ENCODE results near the gene ANO8. TPM values are rescaled to one million over a fixed set of nuclear protein-coding genes. Genes with fewer than 3 reads are reported as not detected.

ANO8 gene
- total RNA-seq, 4 donors from 2014 or later: 1.3 to 6.2 (median 4.2) TPM

DNA sequence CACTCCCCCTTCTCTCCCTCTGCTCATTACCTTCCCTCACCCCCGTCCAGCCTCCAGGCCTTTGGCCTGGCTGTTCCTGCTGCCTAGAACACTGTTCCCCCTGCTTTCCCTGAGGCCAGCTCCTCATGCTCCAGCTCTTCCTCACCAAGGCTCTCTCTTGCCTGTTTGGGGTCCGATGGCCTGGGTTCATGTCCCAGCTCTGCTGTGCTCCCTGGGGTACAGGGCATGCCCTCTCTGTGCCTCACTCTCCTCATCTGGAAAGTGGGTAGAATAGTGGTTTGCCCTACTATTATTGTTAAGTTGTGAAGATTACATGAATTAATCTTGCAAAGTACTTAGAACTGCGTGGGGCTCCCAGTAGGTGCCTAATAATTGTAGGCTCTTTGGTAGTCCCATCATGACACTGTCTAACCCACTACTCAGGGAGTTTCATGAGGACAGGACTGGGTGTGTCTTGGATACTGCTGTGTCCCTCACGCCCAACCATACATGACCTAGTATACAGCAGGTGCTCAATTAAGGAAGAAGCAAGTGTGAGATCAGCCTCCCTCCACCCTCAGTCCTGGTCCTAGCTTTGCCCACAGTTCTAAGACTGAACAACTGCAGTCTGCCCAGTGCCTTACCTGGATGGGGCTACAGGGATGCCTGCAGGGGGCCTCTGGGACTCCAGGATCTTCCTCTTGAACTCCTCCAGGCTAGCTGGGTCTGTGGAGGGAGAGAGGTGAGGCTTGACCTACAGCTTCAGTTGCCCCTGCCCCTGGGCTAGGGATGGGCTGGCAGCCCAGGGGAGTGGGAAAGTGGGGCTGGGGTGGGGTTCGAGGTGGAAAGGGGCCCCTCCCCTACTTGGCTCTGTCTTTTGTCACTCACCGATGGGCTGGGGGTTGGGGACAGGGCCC lies 25.5 kb upstream of the ANO8 start:
- Histone ChIP-seq H3K27ac (no peak overlapping the region), H3K9me3 (no peaks in the 10 kb centered on the region), H3K4me3 (no peak overlapping the region), H3K4me1 (no peaks in the 10 kb centered on the region), H3K36me3 (no peaks in the 10 kb centered on the region), H3K27me3 (peaks cover 2% of the 10 kb centered on the region)
- WGBS, 2 donors (ENCODE audit: low coverage in 1 of 2): 77 to 93% methylated on average over 2 to 4 of the region's 6 CpGs
- ATAC-seq: no peak
- TF ChIP-seq POLR2AphosphoS5 (IDR thresholded peaks at IDR 0.05): no peak
- no peak for TF ChIP-seq POLR2A (IDR thresholded peaks at IDR 0.05)
- no peak for TF ChIP-seq EP300 (IDR thresholded peaks at IDR 0.05)
- TF ChIP-seq, protein P1, sequence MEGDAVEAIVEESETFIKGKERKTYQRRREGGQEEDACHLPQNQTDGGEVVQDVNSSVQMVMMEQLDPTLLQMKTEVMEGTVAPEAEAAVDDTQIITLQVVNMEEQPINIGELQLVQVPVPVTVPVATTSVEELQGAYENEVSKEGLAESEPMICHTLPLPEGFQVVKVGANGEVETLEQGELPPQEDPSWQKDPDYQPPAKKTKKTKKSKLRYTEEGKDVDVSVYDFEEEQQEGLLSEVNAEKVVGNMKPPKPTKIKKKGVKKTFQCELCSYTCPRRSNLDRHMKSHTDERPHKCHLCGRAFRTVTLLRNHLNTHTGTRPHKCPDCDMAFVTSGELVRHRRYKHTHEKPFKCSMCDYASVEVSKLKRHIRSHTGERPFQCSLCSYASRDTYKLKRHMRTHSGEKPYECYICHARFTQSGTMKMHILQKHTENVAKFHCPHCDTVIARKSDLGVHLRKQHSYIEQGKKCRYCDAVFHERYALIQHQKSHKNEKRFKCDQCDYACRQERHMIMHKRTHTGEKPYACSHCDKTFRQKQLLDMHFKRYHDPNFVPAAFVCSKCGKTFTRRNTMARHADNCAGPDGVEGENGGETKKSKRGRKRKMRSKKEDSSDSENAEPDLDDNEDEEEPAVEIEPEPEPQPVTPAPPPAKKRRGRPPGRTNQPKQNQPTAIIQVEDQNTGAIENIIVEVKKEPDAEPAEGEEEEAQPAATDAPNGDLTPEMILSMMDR (IDR thresholded peaks at IDR 0.05): no peak

DNA sequence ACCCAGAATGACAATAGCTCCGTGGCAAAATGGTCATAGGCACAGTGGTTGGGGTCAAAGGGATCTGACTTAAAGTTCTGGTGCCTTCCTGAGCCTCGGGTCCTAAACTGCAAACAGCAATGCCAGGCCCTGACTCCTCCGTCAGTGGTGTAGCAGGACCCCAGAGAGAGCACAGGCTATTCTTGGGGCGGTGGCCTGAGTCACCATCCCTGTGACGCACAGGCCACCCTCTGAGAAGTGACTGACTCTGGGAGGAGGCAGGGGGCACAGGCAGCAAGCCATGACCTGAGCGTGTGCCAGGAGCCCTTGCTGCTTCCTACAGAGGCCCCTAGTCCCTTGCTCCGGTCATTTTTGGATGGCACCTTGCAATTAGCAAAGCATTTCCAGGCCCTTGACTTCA lies 23.7 kb upstream of the ANO8 start:
- H3K9me3 ChIP-seq: no peaks in the 10 kb centered on the region
- no peak overlapping the region for H3K4me3 ChIP-seq
- 50% methylated on average over 2 of the region's 7 CpGs; no CpG with 5 or more reads in 1 of the 2 donors for WGBS, 2 donors (ENCODE audit: low coverage in 1 of 2)
- ATAC-seq: peak; percentile 55
- no peaks in the 10 kb centered on the region for H3K4me1 ChIP-seq
- TF ChIP-seq POLR2A (IDR thresholded peaks at IDR 0.05): no peak
- TF ChIP-seq, protein P1 (IDR thresholded peaks at IDR 0.05): no peak
- peak; percentile 35 for TF ChIP-seq POLR2AphosphoS5 (IDR thresholded peaks at IDR 0.05)
- H3K27ac ChIP-seq: peak overlapping the region in 2 of 4 donors; percentile 20 to 56
- peaks cover 4% of the 10 kb centered on the region for H3K27me3 ChIP-seq
- no peaks in the 10 kb centered on the region for H3K36me3 ChIP-seq

DNA sequence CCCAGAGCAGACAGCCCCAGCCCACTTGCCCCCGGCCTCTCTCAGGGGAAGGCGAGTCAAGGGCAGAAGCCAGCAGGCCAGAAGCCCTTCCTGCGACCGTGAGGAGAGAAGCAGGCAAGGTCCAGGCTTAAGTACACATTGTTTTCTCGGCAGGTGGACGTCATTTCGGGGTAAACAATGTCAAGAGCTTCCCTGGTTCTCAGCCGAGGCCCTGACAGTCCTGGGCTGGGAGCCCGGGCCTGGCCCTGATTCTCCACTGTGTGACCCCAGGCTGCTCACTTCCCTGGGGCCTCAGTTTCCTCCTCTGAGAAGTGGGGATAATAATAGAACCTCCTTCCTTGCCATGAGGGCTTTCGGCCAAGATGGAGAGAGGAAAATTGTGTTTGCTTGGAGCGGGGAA lies 23.1 kb upstream of the ANO8 start:
- Histone ChIP-seq H3K4me3 (no peak overlapping the region), H3K4me1 (no peaks in the 10 kb centered on the region), H3K27me3 (peaks cover 10% of the 10 kb centered on the region), H3K36me3 (no peaks in the 10 kb centered on the region), H3K9me3 (no peaks in the 10 kb centered on the region), H3K27ac (peak overlapping the region in 3 of 4 donors; percentile 9 to 56 (median 20))
- ATAC-seq: peak; percentile 32
- 37 to 41% methylated on average over 6 to 9 of the region's 11 CpGs for WGBS, 2 donors (ENCODE audit: low coverage in 1 of 2)
- TF ChIP-seq, protein P1 (IDR thresholded peaks at IDR 0.05): no peak
- TF ChIP-seq POLR2AphosphoS5 (IDR thresholded peaks at IDR 0.05) (no peak), POLR2A (IDR thresholded peaks at IDR 0.05) (no peak), EP300 (IDR thresholded peaks at IDR 0.05) (no peak)

DNA sequence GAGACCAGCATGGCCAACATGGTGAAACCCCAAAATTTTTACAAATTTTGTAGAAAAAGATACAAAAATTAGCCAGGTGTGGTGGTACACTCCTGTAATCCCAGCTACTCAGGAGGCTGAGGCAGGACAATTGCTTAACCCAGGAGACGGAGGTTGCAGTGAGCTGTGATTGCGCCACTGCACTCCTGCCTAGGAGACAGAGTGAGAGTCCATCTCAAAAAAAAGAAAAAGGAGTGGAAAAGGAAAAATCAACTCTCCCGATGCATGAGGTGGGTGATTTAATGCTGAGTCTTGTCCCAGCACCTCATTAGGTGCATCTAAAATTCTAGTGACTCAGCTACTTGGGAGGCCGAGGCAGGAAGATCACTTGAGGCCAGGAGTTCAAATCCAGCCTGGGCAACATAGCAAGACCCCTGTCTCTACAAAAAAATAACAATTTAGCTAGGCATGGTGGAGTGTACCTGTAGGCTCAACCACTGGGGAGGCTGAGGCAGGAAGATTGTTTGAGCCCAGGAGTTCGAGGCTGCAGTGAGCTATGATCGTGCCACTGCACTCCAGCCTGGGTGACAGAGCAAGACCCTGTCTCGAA lies 22.5 kb upstream of the ANO8 start:
- ATAC-seq: no peak
- no peak for TF ChIP-seq EP300 (IDR thresholded peaks at IDR 0.05)
- TF ChIP-seq, protein P1 (IDR thresholded peaks at IDR 0.05): no peak
- no peak for TF ChIP-seq POLR2AphosphoS5 (IDR thresholded peaks at IDR 0.05)
- no peak for TF ChIP-seq POLR2A (IDR thresholded peaks at IDR 0.05)
- H3K36me3 ChIP-seq: no peaks in the 10 kb centered on the region
- H3K4me1 ChIP-seq: no peaks in the 10 kb centered on the region
- peaks cover 16% of the 10 kb centered on the region for H3K27me3 ChIP-seq
- H3K27ac ChIP-seq: peak overlapping the region in 2 of 4 donors; percentile 9 to 56
- no peak overlapping the region for H3K4me3 ChIP-seq
- H3K9me3 ChIP-seq: no peaks in the 10 kb centered on the region
- 71 to 87% methylated on average over 4 to 7 of the region's 7 CpGs for WGBS, 2 donors (ENCODE audit: low coverage in 1 of 2)
